A673 (cell line): ENCODE measurements around the gene TBC1D4.

Experiments used
- CTCF ChIP-seq: fragments of 300-800, 200-600 bp; sonication (generic); conservative IDR thresholded peaks from 2 replicates; pipeline ENCODE4 v1.5.1; 2017; ENCODE audit warnings: low read depth, mild to moderate bottlenecking, antibody characterized with exemption, low read length, moderate library complexity, mixed read lengths
- EZH2 ChIP-seq: fragments of 200-600 bp; sonication (generic); IDR thresholded peaks from 2 replicates; pipeline ENCODE4 v1.6.1; 2017; ENCODE audit warnings: borderline replicate concordance, low read depth, mild to moderate bottlenecking, mixed read lengths, antibody characterized with exemption, low read length; ENCODE audit not compliant: poor library complexity, severe bottlenecking

- TF ChIP-seq CTCF (no peak), EZH2 (no peak)
These were observed 171.9 kb downstream of the TBC1D4 start for GRCh38 chr13:75309981-75310580.
